DND-41 (cell line): ENCODE data around the gene INO80D.

Experiments used
- CTCF ChIP-seq: IDR thresholded peaks from 2 replicates; pipeline ENCODE4 v1.5.1; 2012; ENCODE audit warnings: borderline replicate concordance, low read length, moderate library complexity, mild to moderate bottlenecking; ENCODE audit not compliant: poor library complexity, severe bottlenecking; ENCODE audit errors: extremely low read depth
- EZH2 ChIP-seq: IDR thresholded peaks from 3 replicates; pipeline ENCODE4 v1.6.1; 2012; ENCODE audit warnings: borderline replicate concordance, low read depth, mild to moderate bottlenecking, moderate library complexity, low read length, inconsistent platforms; ENCODE audit not compliant: severe bottlenecking

DNA sequence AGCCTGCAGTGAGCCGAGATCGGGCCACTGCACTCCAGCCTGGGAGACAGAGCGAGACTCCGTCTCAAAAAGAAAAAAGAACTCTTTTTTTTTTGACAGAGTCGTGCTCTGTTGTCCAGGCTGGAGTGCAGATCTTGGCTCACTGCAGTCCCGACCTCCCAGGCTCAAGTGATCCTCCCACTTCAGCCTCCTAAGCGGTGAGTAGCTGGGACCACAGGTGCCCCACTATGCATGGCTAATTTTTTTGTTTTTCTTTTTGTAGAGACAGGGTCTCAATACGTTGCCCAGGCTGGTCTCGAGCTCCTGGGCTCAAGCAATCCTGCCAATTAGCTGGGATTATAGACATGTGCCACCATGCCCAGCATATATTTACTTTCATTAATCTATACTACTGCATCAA is 12.5 kb upstream of the INO80D start:
- TF ChIP-seq CTCF: no peak
- no peak for TF ChIP-seq EZH2
